Astrocyte (in vitro differentiated cells and primary cell): Measurements from ENCODE around the gene ATF6B.

Experiments
- CTCF ChIP-seq: IDR thresholded peaks from 2 replicates; pipeline ENCODE4 v1.5.1; 2011; ENCODE audit warnings: low read depth, mild to moderate bottlenecking, inconsistent platforms, low read length, moderate library complexity; ENCODE audit not compliant: insufficient read depth
- EZH2 ChIP-seq: IDR thresholded peaks from 2 replicates; pipeline ENCODE4 v1.6.1; 2012; ENCODE audit warnings: mild to moderate bottlenecking, low read length, inconsistent platforms; ENCODE audit not compliant: insufficient read depth

- TF ChIP-seq CTCF (peak; percentile 91), EZH2 (no peak)
Measured at GRCh38 chr6:32118782-32119628, 9.0 kb downstream of the ATF6B start.
